Measurements from ENCODE around the gene AFAP1. TPM values are rescaled to one million over a fixed set of nuclear protein-coding genes. Genes with fewer than 3 reads are reported as not detected.

The AFAP1 gene
- total and polyA plus RNA-seq, 2 donors (not counting 1 experiment from before 2014, with no cell fraction given), result 0.03 to 0.44 TPM

GRCh38 chr4:7738458-7739076 lies 201.1 kb downstream of the AFAP1 start:
- no peaks in the 10 kb centered on the region for H3K9me3 Mint-ChIP-seq (ENCODE audit: insufficient read depth)
- CTCF ChIA-PET, result no interaction called here
- TF ChIP-seq, protein P1, sequence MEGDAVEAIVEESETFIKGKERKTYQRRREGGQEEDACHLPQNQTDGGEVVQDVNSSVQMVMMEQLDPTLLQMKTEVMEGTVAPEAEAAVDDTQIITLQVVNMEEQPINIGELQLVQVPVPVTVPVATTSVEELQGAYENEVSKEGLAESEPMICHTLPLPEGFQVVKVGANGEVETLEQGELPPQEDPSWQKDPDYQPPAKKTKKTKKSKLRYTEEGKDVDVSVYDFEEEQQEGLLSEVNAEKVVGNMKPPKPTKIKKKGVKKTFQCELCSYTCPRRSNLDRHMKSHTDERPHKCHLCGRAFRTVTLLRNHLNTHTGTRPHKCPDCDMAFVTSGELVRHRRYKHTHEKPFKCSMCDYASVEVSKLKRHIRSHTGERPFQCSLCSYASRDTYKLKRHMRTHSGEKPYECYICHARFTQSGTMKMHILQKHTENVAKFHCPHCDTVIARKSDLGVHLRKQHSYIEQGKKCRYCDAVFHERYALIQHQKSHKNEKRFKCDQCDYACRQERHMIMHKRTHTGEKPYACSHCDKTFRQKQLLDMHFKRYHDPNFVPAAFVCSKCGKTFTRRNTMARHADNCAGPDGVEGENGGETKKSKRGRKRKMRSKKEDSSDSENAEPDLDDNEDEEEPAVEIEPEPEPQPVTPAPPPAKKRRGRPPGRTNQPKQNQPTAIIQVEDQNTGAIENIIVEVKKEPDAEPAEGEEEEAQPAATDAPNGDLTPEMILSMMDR (IDR thresholded peaks at IDR 0.05), result no peak
- TF ChIP-seq EZH2 (IDR thresholded peaks at IDR 0.05; ENCODE audit: borderline replicate concordance, insufficient read depth, low read depth, low read length, poor library complexity, severe bottlenecking), result no peak
- 92% methylated on average over 25 of the region's 32 CpGs for WGBS (ENCODE audit: insufficient coverage)
- Histone ChIP-seq H3K4me2 (replicated peaks; ENCODE audit: low read depth, low read length, poor library complexity, severe bottlenecking) (no peak overlapping the region), H2AFZ (ENCODE audit: insufficient read depth, low read depth, low read length, poor library complexity, severe bottlenecking) (no peak overlapping the region), H3K79me2 (ENCODE audit: control insufficient read depth, insufficient read depth, low read length) (no peaks in the 10 kb centered on the region), H3K9ac (ENCODE audit: low read length) (no peak overlapping the region), H3K27ac (ENCODE audit: low read length in 2 of 2) (no peak overlapping the region), H3K4me3 (ENCODE audit: control extremely low read depth in 1 of 5, extremely low read depth in 1 of 5, insufficient read depth in 1 of 5, low read depth in 2 of 5, low read length in 4 of 5) (no peak overlapping the region), H3K27me3 (replicated peaks in 1 of 4; ENCODE audit: control extremely low read depth in 1 of 4, control insufficient read depth in 3 of 4, insufficient read depth in 4 of 4, low read length in 3 of 4) (no peaks in the 10 kb centered on the region), H3K9me3 (ENCODE audit: control extremely low read depth in 1 of 3, control insufficient read depth in 2 of 3, insufficient read depth in 1 of 3, low read length in 2 of 3) (peaks cover 0 to 24% (median 0%) of the 10 kb centered on the region in 3 donors), H4K20me1 (ENCODE audit: control insufficient read depth, insufficient read depth, low read length, poor library complexity, severe bottlenecking) (no peaks in the 10 kb centered on the region), H3K36me3 (replicated peaks in 1 of 2; ENCODE audit: control extremely low read depth in 1 of 2, control insufficient read depth in 1 of 2, extremely low read depth in 1 of 2, insufficient read depth in 2 of 2, low read length in 1 of 2) (no peaks in the 10 kb centered on the region), H3K4me1 (ENCODE audit: control insufficient read depth in 2 of 2, insufficient read depth in 2 of 2, low read length in 2 of 2) (no peaks in the 10 kb centered on the region)
- ATAC-seq (ENCODE audit: low read depth) (no peak), DNase-seq (no peak)
- intact Hi-C loops (cut with micrococcal nuclease), result no loop called here
- H3K4me1 Mint-ChIP-seq, result no peaks in the 10 kb centered on the region
- H3K27ac Mint-ChIP-seq, result no peak overlapping the region
- H3K4me3 Mint-ChIP-seq, result no peak overlapping the region
- POLR2A ChIA-PET, result no interaction called here
- no peaks in the 10 kb centered on the region for H3K27me3 Mint-ChIP-seq

- no peak overlapping the region for H3K4me3 ChIP-seq (ENCODE audit: control extremely low read depth in 1 of 5, extremely low read depth in 1 of 5, insufficient read depth in 1 of 5, low read depth in 2 of 5, low read length in 4 of 5)
- H3K9me3 ChIP-seq (ENCODE audit: control extremely low read depth in 1 of 3, control insufficient read depth in 2 of 3, insufficient read depth in 1 of 3, low read length in 2 of 3), result peaks cover 0 to 24% (median 0%) of the 10 kb centered on the region in 3 donors
- H2AFZ ChIP-seq (ENCODE audit: insufficient read depth, low read depth, low read length, poor library complexity, severe bottlenecking), result no peak overlapping the region
- H3K36me3 ChIP-seq (replicated peaks in 1 of 2; ENCODE audit: control extremely low read depth in 1 of 2, control insufficient read depth in 1 of 2, extremely low read depth in 1 of 2, insufficient read depth in 2 of 2, low read length in 1 of 2), result no peaks in the 10 kb centered on the region
- no peaks in the 10 kb centered on the region for H3K27me3 ChIP-seq (replicated peaks in 1 of 4; ENCODE audit: control extremely low read depth in 1 of 4, control insufficient read depth in 3 of 4, insufficient read depth in 4 of 4, low read length in 3 of 4)
- Mint-ChIP-seq H3K4me3 (no peak overlapping the region), H3K27me3 (no peaks in the 10 kb centered on the region), H3K9me3 (ENCODE audit: insufficient read depth) (no peaks in the 10 kb centered on the region), H3K27ac (no peak overlapping the region), H3K4me1 (no peaks in the 10 kb centered on the region)
- intact Hi-C loops (cut with micrococcal nuclease), result no loop called here
- H3K4me2 ChIP-seq (replicated peaks; ENCODE audit: low read depth, low read length, poor library complexity, severe bottlenecking), result no peak overlapping the region
- TF ChIP-seq, protein P1 (IDR thresholded peaks at IDR 0.05), result no peak
- no peak for TF ChIP-seq EZH2 (IDR thresholded peaks at IDR 0.05; ENCODE audit: borderline replicate concordance, insufficient read depth, low read depth, low read length, poor library complexity, severe bottlenecking)
- no peaks in the 10 kb centered on the region for H3K4me1 ChIP-seq (ENCODE audit: control insufficient read depth in 2 of 2, insufficient read depth in 2 of 2, low read length in 2 of 2)
- H3K27ac ChIP-seq (ENCODE audit: low read length in 2 of 2), result no peak overlapping the region
- no peaks in the 10 kb centered on the region for H4K20me1 ChIP-seq (ENCODE audit: control insufficient read depth, insufficient read depth, low read length, poor library complexity, severe bottlenecking)
- ChIA-PET POLR2A (no interaction called here), CTCF (no interaction called here)
- H3K79me2 ChIP-seq (ENCODE audit: control insufficient read depth, insufficient read depth, low read length), result no peaks in the 10 kb centered on the region
- DNase-seq, result no peak
- 91% methylated on average over 19 of the region's 19 CpGs for WGBS (ENCODE audit: insufficient coverage)
- no peak for ATAC-seq (ENCODE audit: low read depth)
- H3K9ac ChIP-seq (ENCODE audit: low read length), result no peak overlapping the region
Observed at GRCh38 chr4:7737752-7738457, 201.8 kb downstream of the AFAP1 start.

All from B cell (primary cell).